Uterus (tissue), 2 donors: Measurements from ENCODE around the gene TLX2.

Experiments
- CTCF ChIP-seq, 4 experiments: fragments of 200-600 bp in 2 of 4; fragments of 450-650 bp in 2 of 4; sonication (generic) in 2 of 4; IDR thresholded peaks; one replicate each; pipeline ENCODE4 v1.5.1; 2016 to 2019; ENCODE audit warnings: antibody characterized with exemption in 4 of 4, mild to moderate bottlenecking in 2 of 4, moderate library complexity in 1 of 4
- POLR2A ChIP-seq, 2 donors: fragments of 450-650 bp; IDR thresholded peaks; one replicate each; pipeline ENCODE4 v1.6.1; 2016; ENCODE audit warnings: antibody characterized with exemption in 2 of 2, mild to moderate bottlenecking in 1 of 2, moderate library complexity in 1 of 2

DNA sequence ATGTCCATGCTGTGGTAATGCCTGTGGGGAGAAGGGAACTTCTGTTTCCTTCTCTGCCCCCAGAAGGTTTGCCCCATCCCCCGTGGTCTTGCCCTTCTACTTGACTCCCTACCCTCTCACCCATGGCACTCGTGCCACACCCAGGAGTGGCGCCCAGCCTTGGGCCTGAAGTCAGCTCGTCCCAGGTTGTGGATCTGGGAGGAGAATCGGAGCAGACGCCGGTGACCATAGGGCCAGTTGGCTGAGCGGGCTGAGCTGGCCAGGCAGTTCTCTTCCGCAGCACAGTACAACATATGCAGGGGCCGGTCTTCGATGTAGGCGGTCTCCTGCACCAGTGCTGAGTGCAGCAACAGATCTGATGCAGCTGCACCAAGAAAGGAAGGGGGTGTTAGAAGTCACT, 20.2 kb downstream of the TLX2 start:
- TF ChIP-seq CTCF (IDR thresholded peaks at IDR 0.05) (no peak), POLR2A (IDR thresholded peaks at IDR 0.05) (no peak)
